ENCODE results near the gene NUDT13.

GRCh38 chr10:73096041-73096448 is 14.2 kb upstream of the NUDT13 start:
- TF ChIP-seq MAFG (tag; conservative IDR thresholded peaks at IDR 0.05) (no peak), HMGXB4 (CRISPR knock-in tag; IDR thresholded peaks at IDR 0.05) (no peak), ESRRB (CRISPR knock-in tag; IDR thresholded peaks at IDR 0.05; ENCODE audit: borderline replicate concordance) (no peak), EP300 (IDR thresholded peaks at IDR 0.05; ENCODE audit: low read length) (no peak), OTX1 (CRISPR knock-in tag; IDR thresholded peaks at IDR 0.05) (no peak), EGR1 (conservative IDR thresholded peaks at IDR 0.05) (no peak), CTCF (IDR thresholded peaks at IDR 0.05 in 2 of 3, conservative IDR thresholded peaks at IDR 0.05 in 1 of 3; ENCODE audit: insufficient read depth in 2 of 3, low read depth in 1 of 3, low read length in 3 of 3) (no peak), RFX1 (IDR thresholded peaks at IDR 0.05) (no peak), SMC3 (conservative IDR thresholded peaks at IDR 0.05; ENCODE audit: insufficient read depth, low read depth, low read length) (no peak), ZNF785 (CRISPR knock-in tag; IDR thresholded peaks at IDR 0.05) (no peak), ZBTB33 (CRISPR knock-in tag; IDR thresholded peaks at IDR 0.05) (no peak), PKNOX1 (IDR thresholded peaks at IDR 0.05) (no peak), ZMIZ1 (IDR thresholded peaks at IDR 0.05; ENCODE audit: low read depth in 2 of 2, low read length in 2 of 2) (no peak), ZNF239 (CRISPR knock-in tag; IDR thresholded peaks at IDR 0.05) (no peak)

Measured in K562 (cell line).